Stimulated activated CD8-positive, alpha-beta memory T cell treated with anti-CD3 and anti-CD28 coated beads, Interleukin-4, amount 100 ng/mL, for 24 hours (primary cell): ENCODE data around the gene ADAM17.
A peak's percentile ranks its signal among the peaks of the same experiment; 100 is the strongest.
"Not testable (repeated sequence)": the region's sequence is repeated elsewhere in the genome, so short reads cannot be mapped to it uniquely, and the experiment has no call there.

Experiments
- DNase-seq: peaks from one replicate; pipeline ENCODE4 v3.0.0-alpha.2; 2020; ENCODE audit warnings: low read depth

The ADAM17 gene

DNA sequence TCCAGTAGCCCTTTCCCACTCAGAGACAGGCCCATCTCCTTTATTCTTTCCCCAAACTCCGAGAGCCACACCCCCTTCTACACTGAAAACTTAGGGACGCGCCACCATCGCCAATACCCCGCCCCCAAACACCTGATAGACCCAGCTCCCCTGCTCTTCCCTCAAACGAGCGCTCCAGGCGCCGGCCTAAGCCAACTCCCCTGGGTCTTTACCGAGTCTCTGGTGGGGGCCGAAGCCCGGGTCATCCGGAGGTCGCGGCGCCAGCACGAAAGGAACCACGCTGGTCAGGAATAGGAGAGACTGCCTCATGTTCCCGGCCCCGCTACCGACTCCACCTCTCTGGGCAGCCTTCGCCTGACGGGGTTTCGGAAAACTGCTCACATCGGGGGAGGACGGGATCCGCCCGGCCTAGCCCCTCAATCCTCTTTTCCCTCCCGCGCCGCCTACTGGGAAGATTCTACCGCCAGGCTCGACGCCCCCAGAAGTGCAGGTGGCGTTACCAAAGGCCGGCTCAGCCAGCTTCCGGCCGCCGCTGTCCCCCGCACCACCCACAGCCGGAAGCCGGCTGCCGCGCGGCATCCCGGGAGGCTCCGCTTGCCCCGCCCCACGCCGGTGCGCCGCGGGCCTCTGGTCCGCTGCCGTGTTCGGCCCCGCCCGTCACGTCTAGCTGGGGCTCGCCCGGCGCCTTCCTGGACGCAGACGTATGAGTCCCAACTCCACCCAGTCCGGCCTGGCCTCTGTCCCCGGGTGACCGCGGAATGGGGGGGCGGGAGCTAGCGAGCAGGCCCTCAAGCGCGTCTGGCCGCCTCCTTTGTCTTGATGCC is at the start of gene ADAM17:
Gene ADAM17, minus strand, starts transcription at position 534 of the 824 bp plus-strand sequence. Its CDS starts 225 bp downstream, at position 309.
- DNase-seq: peak; percentile 85

DNA sequence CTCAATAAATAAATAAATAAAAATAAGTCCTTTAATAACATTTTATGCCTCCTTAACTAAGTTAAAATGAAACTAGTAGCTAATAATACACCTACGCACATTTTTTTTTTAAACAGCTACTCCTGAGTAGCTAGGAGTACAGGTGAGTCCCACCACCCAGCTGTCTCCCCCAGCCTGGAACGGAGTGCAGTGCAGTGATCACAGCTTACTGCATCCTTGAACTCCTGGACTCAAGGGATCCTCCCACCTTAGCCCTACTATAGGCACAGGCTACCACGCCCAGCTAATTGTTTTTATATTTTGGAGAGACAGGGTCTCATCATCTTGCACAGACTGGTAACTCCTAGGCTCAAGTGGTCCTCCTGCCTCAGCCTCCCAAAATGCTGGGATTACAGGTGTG is 46.8 kb upstream of the ADAM17 start:
- no peak for DNase-seq

DNA sequence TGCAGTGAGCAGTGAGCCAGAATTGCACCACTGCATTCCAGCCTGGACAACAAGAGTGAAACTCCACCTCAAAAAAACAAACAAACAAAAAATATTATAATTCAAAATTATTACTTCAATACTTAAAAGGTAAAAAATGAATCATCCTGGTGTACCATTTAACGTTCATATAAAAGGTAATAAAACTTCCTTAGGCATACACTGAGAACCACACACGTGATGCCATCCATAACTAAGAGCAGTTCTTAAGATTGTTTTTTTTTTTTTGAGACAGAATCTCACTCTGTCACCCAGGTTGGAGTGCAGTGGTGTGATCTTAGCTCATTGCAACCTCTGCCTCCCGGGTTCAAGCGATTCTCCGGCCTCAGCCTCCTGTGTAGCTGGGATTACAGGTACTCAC is 45.8 kb upstream of the ADAM17 start:
- no peak for DNase-seq

DNA sequence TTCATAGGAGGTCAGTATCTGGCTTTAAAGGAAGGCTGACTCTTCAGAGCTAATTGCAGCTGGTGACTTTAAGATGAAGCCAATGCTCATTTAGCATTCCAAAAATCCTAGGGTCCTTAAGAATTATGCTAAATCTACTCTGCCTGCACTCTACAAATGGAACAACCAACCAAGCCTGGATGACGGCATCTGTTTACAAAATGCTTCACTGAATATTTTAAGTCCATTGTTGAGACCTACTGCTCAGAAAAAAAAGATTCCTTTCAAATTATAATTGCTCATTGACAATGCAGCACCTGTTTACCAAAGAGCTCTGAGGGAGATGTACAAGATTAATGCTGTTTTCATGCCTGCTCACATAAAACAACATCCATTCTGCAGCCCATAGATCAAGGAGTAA is 43.8 kb upstream of the ADAM17 start:
- DNase-seq: no peak

DNA sequence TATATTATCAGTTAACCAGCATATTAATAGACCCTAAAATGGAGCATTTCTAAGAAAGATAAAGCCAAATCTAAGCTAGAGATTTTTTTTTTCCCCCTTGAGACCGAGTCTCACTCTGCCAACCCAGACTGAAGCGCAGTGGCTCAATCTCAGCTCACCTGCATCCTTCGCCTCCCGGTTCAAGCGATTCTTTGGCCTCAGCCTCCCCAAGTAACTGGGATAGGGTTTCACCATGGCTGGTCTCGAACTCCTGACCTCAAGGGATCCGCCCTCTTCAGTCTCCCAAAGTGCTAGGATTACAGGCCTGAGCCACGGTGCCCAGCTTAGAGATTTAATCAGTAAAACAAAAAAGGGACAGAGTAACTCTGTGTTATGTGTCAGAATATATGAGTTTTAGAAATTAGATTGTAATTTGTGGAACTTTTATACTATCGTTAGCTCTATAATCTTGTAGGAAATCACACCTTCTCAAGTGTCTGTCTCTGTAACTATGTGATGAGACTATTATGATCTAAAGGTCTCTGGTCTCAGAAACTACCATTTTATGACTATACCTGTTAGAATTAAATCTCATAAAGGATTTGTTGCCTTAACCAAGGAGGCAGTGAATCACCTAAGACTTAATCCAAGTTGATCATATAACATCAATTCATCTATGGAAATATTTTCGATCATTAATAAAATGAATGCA is 41.1 kb upstream of the ADAM17 start:
- no peak for DNase-seq

DNA sequence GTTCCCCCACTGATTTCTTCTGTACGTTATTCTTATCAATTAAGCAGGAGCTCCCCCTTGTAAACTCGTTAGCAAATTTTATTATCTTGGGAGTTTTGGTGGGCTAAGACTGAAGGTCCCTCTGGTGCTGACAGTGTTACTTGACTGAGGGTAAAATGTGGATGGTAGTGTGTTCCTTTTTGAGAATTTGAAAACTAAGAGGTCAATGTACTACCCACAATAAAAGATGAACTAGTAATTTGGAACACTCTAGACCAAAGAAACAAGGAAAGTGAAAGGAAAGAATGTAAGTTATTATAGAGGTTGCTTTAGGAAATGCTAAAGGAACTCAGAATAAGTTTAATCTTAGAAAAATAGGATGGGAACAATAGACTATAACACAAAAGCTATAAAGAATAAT is 40.1 kb upstream of the ADAM17 start:
- DNase-seq: no peak

DNA sequence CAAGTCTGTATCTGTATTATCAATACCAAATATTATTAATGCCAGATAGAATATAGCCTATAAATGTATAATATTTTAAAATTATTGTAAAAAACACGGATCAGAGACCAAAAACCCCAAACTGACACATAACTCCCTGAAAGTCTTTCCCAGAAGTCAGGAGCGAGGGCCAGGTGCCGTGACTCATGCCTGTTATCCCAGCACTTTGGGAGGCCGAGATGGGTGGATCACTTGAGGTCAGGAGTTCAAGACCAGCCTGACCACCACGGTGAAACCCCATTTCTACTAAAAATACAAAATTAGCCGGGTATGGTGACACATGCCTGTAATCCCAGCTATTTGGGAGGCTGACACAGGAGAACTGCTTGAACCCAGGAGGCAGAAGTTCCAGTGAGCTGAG is 39.6 kb upstream of the ADAM17 start:
- DNase-seq: not testable (repeated sequence)

DNA sequence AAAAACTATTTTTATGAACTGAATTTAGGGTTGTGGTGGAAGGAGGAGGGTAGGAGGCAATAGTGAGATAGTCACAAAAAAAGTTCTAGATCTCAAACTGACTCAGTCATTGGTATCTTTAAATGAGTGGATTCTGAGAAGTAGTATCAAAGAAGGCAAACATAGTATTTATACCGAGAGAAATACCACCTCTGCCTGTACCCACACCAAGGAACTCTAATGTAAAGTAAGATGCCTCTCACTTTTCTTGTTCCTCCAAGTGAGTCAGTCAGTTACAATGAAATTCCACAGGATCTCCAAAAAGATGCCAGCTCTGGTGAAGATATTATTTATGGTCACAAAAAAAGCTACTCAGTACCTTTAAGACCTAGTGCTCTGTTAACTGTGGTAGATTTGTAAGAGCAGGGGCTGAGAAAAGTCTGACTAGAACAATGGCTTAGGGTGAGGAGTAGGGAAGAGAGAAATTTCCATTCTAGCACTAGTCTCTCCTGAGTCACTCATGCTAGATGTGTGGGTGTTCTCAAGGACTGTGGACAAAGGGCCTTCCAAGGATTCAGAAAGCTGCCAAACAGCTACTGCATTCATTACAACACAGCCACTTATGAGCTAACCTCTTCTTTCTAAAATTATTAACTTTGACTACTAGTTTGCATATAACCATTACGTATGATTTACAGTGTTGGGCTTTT is 38.9 kb upstream of the ADAM17 start:
- DNase-seq: no peak

DNA sequence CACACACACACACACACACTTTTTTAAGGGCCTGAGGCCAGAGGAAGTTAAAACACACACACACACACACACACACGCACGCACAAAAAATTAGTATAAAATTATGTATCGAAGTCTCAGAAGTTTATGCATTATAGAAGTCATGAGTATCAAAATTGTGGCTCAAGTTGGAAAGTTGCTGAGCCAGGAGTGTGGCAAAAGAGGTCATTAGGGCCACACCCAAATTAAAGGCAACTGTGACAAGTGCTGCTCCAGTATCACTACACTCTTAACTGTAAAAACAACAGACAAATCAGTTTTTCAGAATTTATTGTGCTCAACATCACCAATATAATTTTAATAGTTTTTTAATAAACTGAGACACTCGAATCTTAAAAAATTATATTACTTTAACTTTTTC is 38.3 kb upstream of the ADAM17 start:
- no peak for DNase-seq

DNA sequence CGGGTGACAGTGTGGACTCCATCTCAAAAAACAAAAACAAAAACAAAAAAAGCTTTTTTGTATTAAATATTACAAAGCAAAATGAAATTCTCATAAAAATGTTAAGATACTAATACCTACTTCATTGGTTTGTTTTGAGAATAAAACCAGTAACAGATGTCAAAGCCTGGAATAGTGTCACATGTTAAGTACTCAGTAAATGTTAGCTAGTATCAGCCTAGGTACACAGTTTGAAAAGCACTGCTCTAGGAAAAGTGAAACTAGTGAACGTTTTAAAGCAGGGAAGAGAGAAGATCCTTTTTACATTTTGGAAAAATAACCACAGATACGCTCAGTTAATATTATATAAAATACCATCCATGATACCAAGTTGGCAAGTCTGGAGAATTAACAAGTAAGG is 37.1 kb upstream of the ADAM17 start:
- DNase-seq: no peak

DNA sequence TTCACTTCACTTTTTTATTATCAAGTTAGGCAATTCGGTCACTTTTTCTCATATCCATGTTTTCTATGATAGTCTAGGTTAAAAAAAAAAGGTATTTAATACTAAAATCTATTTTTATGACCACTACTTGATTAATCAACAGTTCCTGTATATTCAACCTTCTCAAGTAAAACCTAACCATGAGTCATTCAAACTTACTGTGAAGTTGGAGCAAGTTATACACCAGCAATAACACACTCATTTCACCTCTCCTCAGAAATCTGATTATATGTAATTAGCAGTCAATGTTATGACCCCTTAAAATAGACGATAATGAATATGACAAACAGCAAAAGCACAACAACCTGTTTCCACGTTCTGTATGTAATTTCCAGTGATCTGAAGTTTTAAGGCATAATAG is 35.0 kb upstream of the ADAM17 start:
- no peak for DNase-seq

DNA sequence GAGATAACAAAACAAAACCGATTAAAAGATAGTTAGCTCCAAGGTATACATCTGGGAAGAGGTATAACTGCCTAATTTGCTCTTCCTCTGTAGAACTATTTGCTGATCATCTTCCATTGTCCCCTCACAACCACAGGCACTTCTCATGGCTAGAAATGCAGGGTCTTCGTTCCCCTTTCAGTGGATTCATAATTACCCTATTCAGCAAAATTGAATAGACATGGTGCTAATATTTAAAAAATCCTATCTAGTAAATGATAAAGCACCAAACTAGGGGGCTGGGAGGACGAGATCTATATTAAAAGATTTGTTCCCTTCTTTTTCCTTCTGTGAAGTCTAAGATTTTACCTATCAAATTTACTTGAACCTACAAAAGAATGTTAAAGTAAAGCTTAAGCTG is 30.8 kb upstream of the ADAM17 start:
- no peak for DNase-seq

DNA sequence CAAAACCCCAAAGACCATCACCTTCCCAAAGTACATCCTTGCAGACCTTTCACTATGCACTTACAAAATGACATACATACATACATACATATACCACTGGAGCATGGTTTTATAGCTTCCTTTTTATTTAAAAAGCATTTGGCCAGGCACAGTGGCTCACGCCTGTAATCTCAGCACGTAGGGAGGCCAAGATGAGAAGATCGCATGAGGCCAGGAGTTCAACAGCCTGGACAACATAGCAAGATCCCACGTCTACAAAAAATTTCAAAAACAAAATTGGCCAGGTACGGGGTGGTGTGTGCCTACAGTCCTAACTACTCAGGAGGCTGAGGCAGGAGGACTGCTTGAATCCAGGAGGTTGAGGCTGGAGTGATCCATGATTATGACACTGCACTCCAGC is 29.9 kb upstream of the ADAM17 start:
- no peak for DNase-seq

DNA sequence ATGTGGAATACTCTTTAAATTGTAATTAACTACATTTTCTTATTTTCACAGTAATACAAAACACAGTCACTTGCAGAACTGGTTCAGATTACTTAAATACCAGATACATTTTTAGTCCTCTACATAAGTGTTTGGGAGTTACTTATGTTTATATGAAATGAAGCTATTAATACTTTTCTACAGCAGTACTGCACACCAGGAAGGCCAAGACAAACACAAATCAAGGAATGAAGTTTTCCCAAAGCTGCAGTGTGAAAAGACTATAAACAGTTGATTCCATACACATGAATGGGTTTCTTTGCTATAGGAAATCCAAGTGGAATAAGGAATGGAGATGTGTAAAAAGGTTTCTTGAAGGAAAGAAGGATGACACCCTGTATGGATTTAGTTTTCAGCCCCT is 29.3 kb upstream of the ADAM17 start:
- DNase-seq: not testable (repeated sequence)

DNA sequence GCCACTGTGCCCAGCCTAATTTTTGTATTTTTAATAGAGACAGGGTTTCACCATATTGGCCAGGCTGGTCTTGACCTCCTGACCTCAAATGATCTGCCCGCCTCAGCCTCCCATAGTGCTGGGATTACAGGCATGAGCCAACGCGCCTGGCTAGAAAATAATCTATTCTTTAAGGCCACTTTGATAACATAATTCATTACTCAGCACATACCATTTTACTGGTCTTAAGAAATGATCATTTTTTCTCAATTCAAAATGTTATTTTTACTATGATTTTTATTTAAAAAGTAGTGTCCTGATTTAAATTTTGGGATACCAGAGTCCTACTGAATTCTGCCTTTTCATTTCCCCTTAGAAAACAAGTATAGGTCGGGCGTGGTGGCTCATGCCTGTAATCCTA is 27.0 kb upstream of the ADAM17 start:
- no peak for DNase-seq

DNA sequence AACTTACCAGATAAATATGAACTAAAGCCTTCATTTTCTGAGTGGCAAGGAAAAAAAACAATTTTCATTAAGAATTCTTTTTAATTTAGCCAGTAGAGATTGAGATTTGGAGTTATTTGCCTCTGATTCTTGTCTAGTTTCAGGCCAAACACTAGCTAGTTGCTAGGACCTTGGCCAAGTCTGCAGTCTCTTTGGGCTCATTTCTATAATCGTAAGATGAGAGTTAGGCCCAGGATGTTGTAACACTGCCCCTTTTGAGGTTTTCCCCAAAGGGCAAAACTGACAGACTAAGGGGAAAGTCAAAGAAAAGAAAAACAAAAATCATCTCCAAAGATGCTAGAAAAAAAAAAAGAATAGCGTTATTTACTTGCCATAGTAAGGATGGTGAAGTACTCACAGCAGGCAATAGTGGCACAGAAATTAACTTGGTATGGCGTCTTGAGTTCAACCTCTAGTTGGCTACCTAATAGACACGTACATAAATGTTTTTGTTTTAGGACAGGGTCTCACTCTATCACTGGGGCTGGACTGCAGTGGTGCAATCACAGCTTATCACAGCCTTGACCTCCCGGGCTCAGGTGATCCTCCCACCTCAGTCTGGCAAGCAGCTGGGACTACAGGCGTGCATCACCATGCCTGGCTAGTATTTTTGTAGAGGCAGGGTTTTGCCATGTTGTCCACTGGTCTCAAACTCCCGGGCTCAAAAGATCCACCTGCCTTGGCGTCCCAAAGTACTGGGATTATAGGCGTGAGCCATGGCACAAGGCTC is 23.0 kb upstream of the ADAM17 start:
- no peak for DNase-seq

DNA sequence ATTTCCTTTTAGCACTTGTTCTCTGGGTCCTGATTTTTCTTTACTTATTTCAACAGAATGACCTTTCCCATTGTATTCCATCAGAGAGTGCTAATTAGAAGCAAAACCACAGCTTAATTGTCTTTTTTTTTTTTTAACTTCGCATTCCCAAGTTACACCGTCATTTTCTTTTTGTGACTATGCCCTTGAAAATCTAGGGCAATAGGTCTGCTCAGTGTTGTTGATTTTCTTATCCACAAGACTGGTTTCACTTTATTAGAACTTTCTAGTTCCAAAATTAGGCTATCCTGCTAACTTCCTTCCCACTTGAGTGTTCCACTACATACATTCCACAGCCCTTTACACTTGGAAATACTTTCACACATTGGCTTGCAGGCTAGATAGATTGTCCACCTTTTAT is 18.7 kb upstream of the ADAM17 start:
- DNase-seq: no peak

DNA sequence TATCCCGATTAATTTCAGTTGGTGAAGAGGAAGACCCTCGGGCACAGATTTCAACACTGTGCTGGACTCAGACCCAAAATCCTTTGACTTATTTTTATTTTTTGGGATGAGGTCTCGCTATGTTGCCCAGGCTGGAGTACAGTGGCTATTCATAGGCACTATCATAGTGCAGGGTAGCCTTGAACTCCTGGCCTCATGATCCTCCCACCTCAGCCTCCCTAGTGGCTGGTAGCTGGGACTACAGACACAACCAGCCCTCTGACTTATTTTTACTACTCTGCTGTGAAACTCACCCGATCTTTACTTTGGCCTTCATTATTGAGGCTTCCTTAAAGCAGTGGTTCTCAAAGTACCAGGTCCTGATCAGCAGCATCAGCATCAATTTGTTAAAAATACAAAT is 18.2 kb upstream of the ADAM17 start:
- DNase-seq: no peak

DNA sequence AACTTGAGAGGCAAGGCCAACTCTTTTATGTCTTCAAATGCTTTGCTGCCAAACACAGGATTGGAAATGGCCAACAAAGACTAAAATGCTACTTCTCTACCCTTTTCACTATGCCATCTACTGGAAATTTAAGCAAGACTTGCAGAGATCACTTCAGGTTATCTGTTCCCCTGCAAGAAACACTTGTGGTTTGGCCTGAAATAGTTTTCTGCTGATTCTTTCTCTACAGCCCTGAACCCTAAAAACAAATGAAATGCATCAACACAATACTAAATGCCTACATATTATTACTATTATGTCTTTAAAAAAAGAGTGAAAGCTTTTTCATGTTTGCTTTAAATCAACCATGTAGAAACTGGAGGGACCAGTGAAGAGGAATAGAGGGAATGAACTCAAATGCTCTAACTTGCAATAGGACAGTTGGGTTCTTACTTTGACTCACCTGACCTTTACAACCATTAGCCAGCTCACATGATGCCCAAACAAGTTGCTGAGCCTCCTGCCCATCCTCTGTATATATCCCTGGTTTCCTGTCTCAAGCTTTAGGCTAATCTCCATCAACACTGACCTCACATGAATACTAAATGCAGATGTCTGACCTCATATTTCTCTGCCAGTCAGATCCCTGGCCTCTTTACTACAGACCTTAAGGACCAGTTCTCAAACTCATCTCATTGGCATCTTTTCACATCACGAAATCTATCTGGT is 17.5 kb upstream of the ADAM17 start:
- no peak for DNase-seq

DNA sequence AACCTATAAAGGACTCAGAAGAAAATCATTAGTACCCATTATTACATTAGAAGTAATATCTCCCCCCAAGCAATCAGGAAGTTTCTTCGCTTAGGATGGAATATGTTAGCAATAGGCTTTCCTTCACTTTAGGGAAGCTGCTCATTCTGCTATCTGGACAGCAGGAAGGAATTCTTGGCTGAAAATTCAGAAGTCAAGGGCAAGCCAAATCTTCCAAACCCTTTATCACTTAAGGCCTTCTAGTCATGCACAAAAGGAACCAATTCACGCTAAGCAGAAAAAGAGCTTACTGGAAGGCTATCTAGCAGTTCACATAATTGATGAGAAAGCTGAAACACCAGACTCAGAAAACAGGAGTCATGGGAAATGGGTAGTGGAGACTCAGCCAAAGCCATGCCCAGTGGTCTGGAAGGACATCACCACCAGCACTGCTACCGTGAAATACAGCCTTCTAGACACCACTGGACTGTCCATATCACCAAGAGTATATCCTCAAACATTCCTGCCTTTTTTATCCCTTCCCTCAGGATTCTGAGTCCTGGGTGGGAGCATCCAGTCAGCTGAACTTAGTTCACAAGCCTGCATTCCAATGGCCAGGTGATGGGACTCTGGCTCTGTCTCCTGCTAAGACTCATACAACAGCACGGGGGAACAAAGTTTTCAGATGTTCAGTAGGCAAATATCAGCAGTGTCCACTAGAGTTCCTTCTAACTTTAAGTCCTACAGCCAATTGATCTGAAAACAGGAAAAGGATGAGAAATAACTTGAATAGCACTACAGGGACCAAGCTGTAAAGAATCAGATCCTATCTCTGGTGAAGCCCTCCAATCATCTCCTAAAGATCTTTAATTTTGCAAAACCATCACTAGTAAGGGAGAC is 14.8 kb upstream of the ADAM17 start:
- no peak for DNase-seq
